HG02870 (cell line): Measurements from ENCODE around the gene FGF19.

Experiments used
- ATAC-seq: cut with Tn5 transposase; IDR thresholded peaks from one replicate; pipeline ENCODE4 v1.9.1; 2021; ENCODE audit warnings: mild to moderate bottlenecking, moderate library complexity; ENCODE audit not compliant: unreplicated experiment

The FGF19 gene

GRCh38 chr11:69657456-69657910 lies 46.3 kb downstream of the FGF19 start:
- no peak for ATAC-seq

GRCh38 chr11:69656536-69657455 lies 47.0 kb downstream of the FGF19 start:
- no peak for ATAC-seq

GRCh38 chr11:69655479-69656428 lies 48.1 kb downstream of the FGF19 start:
- ATAC-seq, result no peak

- ATAC-seq, result no peak
Observed at GRCh38 chr11:69654660-69655478, 49.0 kb downstream of the FGF19 start.

GRCh38 chr11:69654001-69654659 lies 49.7 kb downstream of the FGF19 start:
- ATAC-seq, result no peak

- ATAC-seq, result no peak
Observed at GRCh38 chr11:69653406-69653960, 50.3 kb downstream of the FGF19 start.

GRCh38 chr11:69652999-69653398 lies 50.8 kb downstream of the FGF19 start:
- ATAC-seq, result no peak

GRCh38 chr11:69651834-69652620 lies 51.8 kb downstream of the FGF19 start:
- no peak for ATAC-seq

GRCh38 chr11:69650832-69651344 lies 52.9 kb downstream of the FGF19 start:
- ATAC-seq, result no peak

- ATAC-seq, result no peak
Observed at GRCh38 chr11:69650081-69650831, 53.6 kb downstream of the FGF19 start.

GRCh38 chr11:69649576-69649900 lies 54.3 kb downstream of the FGF19 start:
- no peak for ATAC-seq

GRCh38 chr11:69648679-69649575 lies 54.9 kb downstream of the FGF19 start:
- no peak for ATAC-seq
